ENCODE measurements around the gene DAB2IP.

The DAB2IP gene

GRCh38 chr9:121670431-121670830, 19.0 kb downstream of the DAB2IP start:
- Histone ChIP-seq H2AK5ac (ENCODE audit: low read length) (no peak overlapping the region), H4K91ac (ENCODE audit: low read depth, low read length) (no peak overlapping the region), H3K79me1 (ENCODE audit: low read length) (peaks cover under 1% of the 10 kb centered on the region), H3K27me3 (ENCODE audit: insufficient read depth, low read length) (no peaks in the 10 kb centered on the region), H2BK12ac (ENCODE audit: low read length) (no peak overlapping the region), H3K79me2 (ENCODE audit: control insufficient read depth, insufficient read depth, low read length, poor library complexity) (no peaks in the 10 kb centered on the region), H3K4me2 (ENCODE audit: low read length) (no peak overlapping the region), H2BK5ac (ENCODE audit: low read depth, low read length, poor library complexity) (no peak overlapping the region), H3K4ac (ENCODE audit: low read depth, low read length) (no peak overlapping the region), H3K9me3 (ENCODE audit: insufficient read depth, low read depth, low read length) (no peaks in the 10 kb centered on the region), H2AFZ (ENCODE audit: insufficient read depth, low read length, poor library complexity) (no peak overlapping the region), H3K18ac (ENCODE audit: low read length) (no peak overlapping the region), H4K8ac (ENCODE audit: low read depth, low read length) (no peak overlapping the region), H4K12ac (ENCODE audit: low read depth, low read length) (no peak overlapping the region), H3K23ac (ENCODE audit: low read length) (no peak overlapping the region), H3K4me1 (ENCODE audit: control insufficient read depth in 1 of 2, insufficient read depth in 2 of 2, low read length in 2 of 2) (peaks cover 13 to 18% of the 10 kb centered on the region in 2 experiments), H3K14ac (ENCODE audit: low read length) (no peak overlapping the region), H3K36me3 (ENCODE audit: control insufficient read depth in 1 of 2, insufficient read depth in 2 of 2, low read length in 2 of 2) (peaks cover 4 to 7% of the 10 kb centered on the region in 2 experiments), H3K9ac (ENCODE audit: low read length) (no peak overlapping the region), H3K27ac (ENCODE audit: low read depth, low read length) (no peak overlapping the region), H3K4me3 (ENCODE audit: low read depth, low read length) (no peak overlapping the region), H2BK120ac (ENCODE audit: insufficient read depth, low read length, poor library complexity) (no peak overlapping the region)
- WGBS (ENCODE audit: extremely low coverage, insufficient coverage, insufficient read length): no CpG with 5 or more reads among the region's 5 CpGs
- DNase-seq: peak; percentile 81 to 90

- no peaks in the 10 kb centered on the region for H3K9me3 ChIP-seq (ENCODE audit: insufficient read depth, low read depth, low read length)
- no peak overlapping the region for H2BK5ac ChIP-seq (ENCODE audit: low read depth, low read length, poor library complexity)
- H3K79me1 ChIP-seq (ENCODE audit: low read length): peaks cover 2% of the 10 kb centered on the region
- DNase-seq: peak; percentile 42 to 70
- peaks cover 23 to 24% of the 10 kb centered on the region in 2 experiments for H3K4me1 ChIP-seq (ENCODE audit: control insufficient read depth in 1 of 2, insufficient read depth in 2 of 2, low read length in 2 of 2)
- H3K79me2 ChIP-seq (ENCODE audit: control insufficient read depth, insufficient read depth, low read length, poor library complexity): no peaks in the 10 kb centered on the region
- H3K27ac ChIP-seq (ENCODE audit: low read depth, low read length): no peak overlapping the region
- H3K9ac ChIP-seq (ENCODE audit: low read length): no peak overlapping the region
- no peak overlapping the region for H2BK12ac ChIP-seq (ENCODE audit: low read length)
- no peak overlapping the region for H4K8ac ChIP-seq (ENCODE audit: low read depth, low read length)
- WGBS (ENCODE audit: extremely low coverage, insufficient coverage, insufficient read length): no CpG with 5 or more reads among the region's 5 CpGs
- H3K14ac ChIP-seq (ENCODE audit: low read length): no peak overlapping the region
- no peak overlapping the region for H3K4ac ChIP-seq (ENCODE audit: low read depth, low read length)
- H2AFZ ChIP-seq (ENCODE audit: insufficient read depth, low read length, poor library complexity): no peak overlapping the region
- H3K18ac ChIP-seq (ENCODE audit: low read length): no peak overlapping the region
- H4K91ac ChIP-seq (ENCODE audit: low read depth, low read length): no peak overlapping the region
- no peaks in the 10 kb centered on the region for H3K27me3 ChIP-seq (ENCODE audit: insufficient read depth, low read length)
- H2AK5ac ChIP-seq (ENCODE audit: low read length): no peak overlapping the region
- no peak overlapping the region for H3K4me2 ChIP-seq (ENCODE audit: low read length)
- H2BK120ac ChIP-seq (ENCODE audit: insufficient read depth, low read length, poor library complexity): no peak overlapping the region
- no peak overlapping the region for H3K4me3 ChIP-seq (ENCODE audit: low read depth, low read length)
- peaks cover 4 to 5% of the 10 kb centered on the region in 2 experiments for H3K36me3 ChIP-seq (ENCODE audit: control insufficient read depth in 1 of 2, insufficient read depth in 2 of 2, low read length in 2 of 2)
- H3K23ac ChIP-seq (ENCODE audit: low read length): no peak overlapping the region
- H4K12ac ChIP-seq (ENCODE audit: low read depth, low read length): no peak overlapping the region
These were observed 20.2 kb downstream of the DAB2IP start for GRCh38 chr9:121671612-121672155.

- no peaks in the 10 kb centered on the region for H3K27me3 ChIP-seq (ENCODE audit: insufficient read depth, low read length)
- H2AK5ac ChIP-seq (ENCODE audit: low read length): no peak overlapping the region
- H3K27ac ChIP-seq (ENCODE audit: low read depth, low read length): no peak overlapping the region
- H3K4ac ChIP-seq (ENCODE audit: low read depth, low read length): no peak overlapping the region
- H4K12ac ChIP-seq (ENCODE audit: low read depth, low read length): no peak overlapping the region
- H3K79me1 ChIP-seq (ENCODE audit: low read length): peaks cover 2% of the 10 kb centered on the region
- H2BK120ac ChIP-seq (ENCODE audit: insufficient read depth, low read length, poor library complexity): no peak overlapping the region
- H3K4me1 ChIP-seq (ENCODE audit: control insufficient read depth in 1 of 2, insufficient read depth in 2 of 2, low read length in 2 of 2): peaks cover 23 to 24% of the 10 kb centered on the region in 2 experiments
- H3K36me3 ChIP-seq (ENCODE audit: control insufficient read depth in 1 of 2, insufficient read depth in 2 of 2, low read length in 2 of 2): peaks cover 4 to 5% of the 10 kb centered on the region in 2 experiments
- no peaks in the 10 kb centered on the region for H3K9me3 ChIP-seq (ENCODE audit: insufficient read depth, low read depth, low read length)
- no peak overlapping the region for H4K91ac ChIP-seq (ENCODE audit: low read depth, low read length)
- H3K18ac ChIP-seq (ENCODE audit: low read length): no peak overlapping the region
- no peak overlapping the region for H4K8ac ChIP-seq (ENCODE audit: low read depth, low read length)
- no peak overlapping the region for H2AFZ ChIP-seq (ENCODE audit: insufficient read depth, low read length, poor library complexity)
- H2BK12ac ChIP-seq (ENCODE audit: low read length): no peak overlapping the region
- no peak overlapping the region for H2BK5ac ChIP-seq (ENCODE audit: low read depth, low read length, poor library complexity)
- no peaks in the 10 kb centered on the region for H3K79me2 ChIP-seq (ENCODE audit: control insufficient read depth, insufficient read depth, low read length, poor library complexity)
- H3K4me3 ChIP-seq (ENCODE audit: low read depth, low read length): no peak overlapping the region
- H3K14ac ChIP-seq (ENCODE audit: low read length): no peak overlapping the region
- peak in 1 of 2 donors; percentile 27 for DNase-seq
- no peak overlapping the region for H3K23ac ChIP-seq (ENCODE audit: low read length)
- no peak overlapping the region for H3K4me2 ChIP-seq (ENCODE audit: low read length)
- no CpG with 5 or more reads among the region's 7 CpGs for WGBS (ENCODE audit: extremely low coverage, insufficient coverage, insufficient read length)
- H3K9ac ChIP-seq (ENCODE audit: low read length): no peak overlapping the region
These were observed 20.8 kb downstream of the DAB2IP start for GRCh38 chr9:121672213-121672612.

- H3K27ac ChIP-seq (ENCODE audit: low read depth, low read length): no peak overlapping the region
- H3K14ac ChIP-seq (ENCODE audit: low read length): no peak overlapping the region
- DNase-seq: peak in 1 of 2 donors; percentile 8
- no peak overlapping the region for H2AFZ ChIP-seq (ENCODE audit: insufficient read depth, low read length, poor library complexity)
- H3K4ac ChIP-seq (ENCODE audit: low read depth, low read length): no peak overlapping the region
- H2AK5ac ChIP-seq (ENCODE audit: low read length): no peak overlapping the region
- H3K36me3 ChIP-seq (ENCODE audit: control insufficient read depth in 1 of 2, insufficient read depth in 2 of 2, low read length in 2 of 2): peaks cover 4 to 5% of the 10 kb centered on the region in 2 experiments
- no peaks in the 10 kb centered on the region for H3K9me3 ChIP-seq (ENCODE audit: insufficient read depth, low read depth, low read length)
- H2BK12ac ChIP-seq (ENCODE audit: low read length): no peak overlapping the region
- H3K79me1 ChIP-seq (ENCODE audit: low read length): peaks cover 2% of the 10 kb centered on the region
- no peak overlapping the region for H3K18ac ChIP-seq (ENCODE audit: low read length)
- H3K4me1 ChIP-seq (ENCODE audit: control insufficient read depth in 1 of 2, insufficient read depth in 2 of 2, low read length in 2 of 2): peaks cover 23 to 24% of the 10 kb centered on the region in 2 experiments
- H2BK5ac ChIP-seq (ENCODE audit: low read depth, low read length, poor library complexity): no peak overlapping the region
- H4K8ac ChIP-seq (ENCODE audit: low read depth, low read length): no peak overlapping the region
- H3K27me3 ChIP-seq (ENCODE audit: insufficient read depth, low read length): no peaks in the 10 kb centered on the region
- no peak overlapping the region for H3K4me3 ChIP-seq (ENCODE audit: low read depth, low read length)
- WGBS (ENCODE audit: extremely low coverage, insufficient coverage, insufficient read length): no CpG with 5 or more reads among the region's 1 CpG
- H3K4me2 ChIP-seq (ENCODE audit: low read length): no peak overlapping the region
- H4K12ac ChIP-seq (ENCODE audit: low read depth, low read length): no peak overlapping the region
- H3K9ac ChIP-seq (ENCODE audit: low read length): no peak overlapping the region
- no peak overlapping the region for H2BK120ac ChIP-seq (ENCODE audit: insufficient read depth, low read length, poor library complexity)
- H3K79me2 ChIP-seq (ENCODE audit: control insufficient read depth, insufficient read depth, low read length, poor library complexity): no peaks in the 10 kb centered on the region
- H4K91ac ChIP-seq (ENCODE audit: low read depth, low read length): no peak overlapping the region
- H3K23ac ChIP-seq (ENCODE audit: low read length): no peak overlapping the region
These were observed 21.6 kb downstream of the DAB2IP start for GRCh38 chr9:121672986-121673385.

Measured in trophoblast cell (in vitro differentiated cells and primary cell).